Tibial nerve (tissue), 4 donors: ENCODE measurements around the gene RAP1GAP. TPM values are rescaled to one million over a fixed set of nuclear protein-coding genes. Genes with fewer than 3 reads are reported as not detected.

Experiments used
- total RNA-seq, 4 donors: library from RNA; depleted of rRNA; stranded (reverse); fragments of >200 nt; gene quantifications; one replicate each; pipeline ENCODE4 v1.1.0, GENCODE V29; 2016

Gene RAP1GAP
- total RNA-seq, 4 donors from 2014 or later: 2.4 to 5.1 (median 4.6) TPM

Other genes with a start within 250 kb of the RAP1GAP start
- gene NBPF3, start 229.2 kb downstream of the RAP1GAP start, total RNA-seq: 10 to 100 TPM; 12.2 to 26.4 (median 15.3) TPM
- 10 to 100 TPM in 2 of 4 donors, 1 to 10 TPM in 2; 3.9 to 19.2 (median 7.5) TPM for gene ALPL, start 159.9 kb downstream of the RAP1GAP start, total RNA-seq
- 10 to 100 TPM; 51.1 to 65.9 (median 58.7) TPM for gene USP48, start 113.8 kb upstream of the RAP1GAP start, total RNA-seq
- gene LDLRAD2, start 142.9 kb upstream of the RAP1GAP start, total RNA-seq: under 1 TPM in 1 of 4 donors, not detected in 3; 0.60 TPM